Measurements from ENCODE around the gene CHD2. TPM values are rescaled to one million over a fixed set of nuclear protein-coding genes. Genes with fewer than 3 reads are reported as not detected.

Gene CHD2
- total and polyA plus RNA-seq, 10 of the 15 experiments (the other 5 are each of a cell fraction or from before 2014, with no cell fraction given) = 38.1 to 94.7 (median 63.3) TPM

GRCh38 chr15:92992720-92993119 lies 92.6 kb downstream of the CHD2 start:
- Histone ChIP-seq H3K4me1 (ENCODE audit: control insufficient read depth, insufficient read depth, low read length) (no peaks in the 10 kb centered on the region), H3K79me2 (ENCODE audit: control insufficient read depth, insufficient read depth, low read length) (no peaks in the 10 kb centered on the region), H3K9me3 (replicated peaks; ENCODE audit: control insufficient read depth, insufficient read depth, low read length) (no peaks in the 10 kb centered on the region), H3K4me2 (ENCODE audit: control insufficient read depth, insufficient read depth) (no peak overlapping the region), H3K9ac (ENCODE audit: control insufficient read depth, insufficient read depth, low read length) (no peak overlapping the region), H2AFZ (ENCODE audit: control insufficient read depth, low read depth, low read length) (no peak overlapping the region), H3K27ac (ENCODE audit: control insufficient read depth, insufficient read depth) (no peak overlapping the region), H3K4me3 (no peak overlapping the region), H4K20me1 (ENCODE audit: control insufficient read depth, insufficient read depth) (0 out of 2 replicates have a peak, but pooled peaks cover 4% of the 10 kb centered on the region), H3K27me3 (replicated peaks in 1 of 2; ENCODE audit: control insufficient read depth in 2 of 2, insufficient read depth in 2 of 2, low read length in 1 of 2) (no peaks in the 10 kb centered on the region), H3K36me3 (ENCODE audit: control insufficient read depth in 2 of 2, insufficient read depth in 2 of 2, low read length in 1 of 2) (peaks cover 14 to 52% of the 10 kb centered on the region in 2 experiments)
- SMC1A ChIA-PET (ENCODE audit: uncharacterized antibody, unreplicated experiment) = interaction anchor here (0.9 to 2.5 kb wide), 2 partner anchors 8 to 39 kb away, joined by 3 to 9 read pairs; no protein-coding TSS in a partner anchor
- DNase-seq (ENCODE audit: low read depth, low spot score) (no peak), ATAC-seq (no peak), FAIRE-seq (no peak)
- POLR2A ChIA-PET = interaction anchor here (0.7 kb wide), 1 partner anchor 8 kb away, joined by 3 read pairs; no protein-coding TSS in a partner anchor
- RAD21 ChIA-PET (ENCODE audit: unreplicated experiment) = interaction anchor here (0.8 kb wide), 1 partner anchor 196 kb away, joined by 3 read pairs; no protein-coding TSS in a partner anchor
- WGBS (ENCODE audit: insufficient coverage, insufficient replicate concordance, low lambda C conversion rate, missing lambda C conversion rate) = 93% methylated on average over 9 of the region's 9 CpGs
- CTCF ChIA-PET = interaction anchor here (1.9 kb wide), 2 partner anchors 43 to 196 kb away, joined by 4 to 6 read pairs; no protein-coding TSS in a partner anchor
- TF ChIP-seq BCL11A (IDR thresholded peaks at IDR 0.05; ENCODE audit: low read depth, low read length) = no peak
- TF ChIP-seq CBX3 (IDR thresholded peaks at IDR 0.05; ENCODE audit: borderline replicate concordance, low read depth) = no peak
- TF ChIP-seq RUNX3 (IDR thresholded peaks at IDR 0.05; ENCODE audit: low read length) = no peak
- no peak for TF ChIP-seq CHD2 (IDR thresholded peaks at IDR 0.05; ENCODE audit: borderline replicate concordance, low read depth, low read length)
- TF ChIP-seq SREBF2 (IDR thresholded peaks at IDR 0.05; ENCODE audit: low read length) = no peak
- TF ChIP-seq CBX5 (IDR thresholded peaks at IDR 0.05; ENCODE audit: low read depth) = no peak
- TF ChIP-seq ATF7 (IDR thresholded peaks at IDR 0.05; ENCODE audit: low read depth) = no peak
- no peak for TF ChIP-seq CEBPB (IDR thresholded peaks at IDR 0.05; ENCODE audit: borderline replicate concordance in 1 of 2, low read depth in 2 of 2, low read length in 2 of 2)
- TF ChIP-seq TCF7 (IDR thresholded peaks at IDR 0.05; ENCODE audit: borderline replicate concordance) = no peak
- TF ChIP-seq NR2C2 (IDR thresholded peaks at IDR 0.05; ENCODE audit: borderline replicate concordance, control insufficient read depth, insufficient read length, low read depth) = no peak
- no peak for TF ChIP-seq E4F1 (IDR thresholded peaks at IDR 0.05; ENCODE audit: borderline replicate concordance, partially characterized antibody)
- TF ChIP-seq, protein P1, sequence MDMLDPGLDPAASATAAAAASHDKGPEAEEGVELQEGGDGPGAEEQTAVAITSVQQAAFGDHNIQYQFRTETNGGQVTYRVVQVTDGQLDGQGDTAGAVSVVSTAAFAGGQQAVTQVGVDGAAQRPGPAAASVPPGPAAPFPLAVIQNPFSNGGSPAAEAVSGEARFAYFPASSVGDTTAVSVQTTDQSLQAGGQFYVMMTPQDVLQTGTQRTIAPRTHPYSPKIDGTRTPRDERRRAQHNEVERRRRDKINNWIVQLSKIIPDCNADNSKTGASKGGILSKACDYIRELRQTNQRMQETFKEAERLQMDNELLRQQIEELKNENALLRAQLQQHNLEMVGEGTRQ (IDR thresholded peaks at IDR 0.05; ENCODE audit: borderline replicate concordance, low read depth, low read length) = no peak
- TF ChIP-seq SMAD1 (IDR thresholded peaks at IDR 0.05; ENCODE audit: low read depth, partially characterized antibody) = no peak
- no peak for TF ChIP-seq RAD21 (IDR thresholded peaks at IDR 0.05; ENCODE audit: insufficient read depth, low read depth, low read length)
- TF ChIP-seq, protein P2, sequence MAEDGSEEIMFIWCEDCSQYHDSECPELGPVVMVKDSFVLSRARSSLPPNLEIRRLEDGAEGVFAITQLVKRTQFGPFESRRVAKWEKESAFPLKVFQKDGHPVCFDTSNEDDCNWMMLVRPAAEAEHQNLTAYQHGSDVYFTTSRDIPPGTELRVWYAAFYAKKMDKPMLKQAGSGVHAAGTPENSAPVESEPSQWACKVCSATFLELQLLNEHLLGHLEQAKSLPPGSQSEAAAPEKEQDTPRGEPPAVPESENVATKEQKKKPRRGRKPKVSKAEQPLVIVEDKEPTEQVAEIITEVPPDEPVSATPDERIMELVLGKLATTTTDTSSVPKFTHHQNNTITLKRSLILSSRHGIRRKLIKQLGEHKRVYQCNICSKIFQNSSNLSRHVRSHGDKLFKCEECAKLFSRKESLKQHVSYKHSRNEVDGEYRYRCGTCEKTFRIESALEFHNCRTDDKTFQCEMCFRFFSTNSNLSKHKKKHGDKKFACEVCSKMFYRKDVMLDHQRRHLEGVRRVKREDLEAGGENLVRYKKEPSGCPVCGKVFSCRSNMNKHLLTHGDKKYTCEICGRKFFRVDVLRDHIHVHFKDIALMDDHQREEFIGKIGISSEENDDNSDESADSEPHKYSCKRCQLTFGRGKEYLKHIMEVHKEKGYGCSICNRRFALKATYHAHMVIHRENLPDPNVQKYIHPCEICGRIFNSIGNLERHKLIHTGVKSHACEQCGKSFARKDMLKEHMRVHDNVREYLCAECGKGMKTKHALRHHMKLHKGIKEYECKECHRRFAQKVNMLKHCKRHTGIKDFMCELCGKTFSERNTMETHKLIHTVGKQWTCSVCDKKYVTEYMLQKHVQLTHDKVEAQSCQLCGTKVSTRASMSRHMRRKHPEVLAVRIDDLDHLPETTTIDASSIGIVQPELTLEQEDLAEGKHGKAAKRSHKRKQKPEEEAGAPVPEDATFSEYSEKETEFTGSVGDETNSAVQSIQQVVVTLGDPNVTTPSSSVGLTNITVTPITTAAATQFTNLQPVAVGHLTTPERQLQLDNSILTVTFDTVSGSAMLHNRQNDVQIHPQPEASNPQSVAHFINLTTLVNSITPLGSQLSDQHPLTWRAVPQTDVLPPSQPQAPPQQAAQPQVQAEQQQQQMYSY (CRISPR knock-in tag; IDR thresholded peaks at IDR 0.05) = no peak
- no TSS peak for BruUV-seq (replicated peaks)
- intact Hi-C loops (cut with micrococcal nuclease; ENCODE audit: unreplicated experiment) (no loop called here), in situ Hi-C loops (cut with MboI) (loop anchor here (5.0 to 25.0 kb wide), 3 partner anchors 65 to 2005 kb away; partner anchors contain the start of gene PRC1)

All from GM12878 (cell line).